Parathyroid adenoma (tissue), 2 donors: Measurements from ENCODE around the gene SLC4A8.

Experiments
- H2AFZ ChIP-seq: fragments of 300-600 bp; sonication (generic); one replicate; pipeline ENCODE4 v1.7.0; 2017; ENCODE audit warnings: antibody characterized with exemption, mild to moderate bottlenecking
- H3K27ac ChIP-seq: fragments of 300-600 bp; sonication (generic); one replicate; pipeline ENCODE4 v1.7.0; 2017
- H3K27me3 ChIP-seq: fragments of 300-600 bp; sonication (generic); one replicate; pipeline ENCODE4 v1.7.0; 2017; ENCODE audit warnings: low read length; ENCODE audit not compliant: control insufficient read depth, insufficient read depth
- H3K36me3 ChIP-seq: fragments of 300-600 bp; sonication (generic); one replicate; pipeline ENCODE4 v1.7.0; 2017; ENCODE audit warnings: low read length; ENCODE audit not compliant: control insufficient read depth, insufficient read depth
- H3K4me1 ChIP-seq: fragments of 300-600 bp; sonication (generic); one replicate; pipeline ENCODE4 v1.7.0; 2017; ENCODE audit warnings: control low read depth
- H3K4me2 ChIP-seq: fragments of 300-600 bp; sonication (generic); one replicate; pipeline ENCODE4 v1.7.0; 2017; ENCODE audit warnings: low read length
- H3K4me3 ChIP-seq: fragments of 300-600 bp; sonication (generic); one replicate; pipeline ENCODE4 v1.7.0; 2017; ENCODE audit warnings: low read depth, low read length
- H3K79me2 ChIP-seq: fragments of 300-600 bp; sonication (generic); one replicate; pipeline ENCODE4 v1.7.0; 2017; ENCODE audit warnings: control low read depth
- H3K9ac ChIP-seq: fragments of 300-600 bp; sonication (generic); one replicate; pipeline ENCODE4 v1.7.0; 2017; ENCODE audit warnings: mild to moderate bottlenecking
- H3K9me3 ChIP-seq: fragments of 300-600 bp; sonication (generic); one replicate; pipeline ENCODE4 v1.7.0; 2017; ENCODE audit warnings: low read length; ENCODE audit not compliant: control insufficient read depth
- CTCF ChIP-seq: fragments of 300-600 bp; sonication (generic); IDR thresholded peaks from one replicate; pipeline ENCODE4 v1.7.0; 2017; ENCODE audit warnings: antibody characterized with exemption, mild to moderate bottlenecking
- donor health status: primary hyperparathyroidism.

The SLC4A8 gene

GRCh38 chr12:51393676-51394545 lies 30.7 kb upstream of the SLC4A8 start:
- no peaks in the 10 kb centered on the region for H3K79me2 ChIP-seq
- no peaks in the 10 kb centered on the region for H3K9me3 ChIP-seq
- H3K4me1 ChIP-seq, result peaks cover 4% of the 10 kb centered on the region
- no peaks in the 10 kb centered on the region for H3K36me3 ChIP-seq
- no peak for TF ChIP-seq CTCF
- H3K4me2 ChIP-seq, result no peak overlapping the region
- H3K27ac ChIP-seq, result no peak overlapping the region
- no peak overlapping the region for H3K4me3 ChIP-seq
- H2AFZ ChIP-seq, result no peak overlapping the region
- no peaks in the 10 kb centered on the region for H3K27me3 ChIP-seq
- H3K9ac ChIP-seq, result no peak overlapping the region

GRCh38 chr12:51395283-51396230 lies 29.1 kb upstream of the SLC4A8 start:
- H3K36me3 ChIP-seq, result no peaks in the 10 kb centered on the region
- H3K27me3 ChIP-seq, result no peaks in the 10 kb centered on the region
- H3K4me3 ChIP-seq, result no peak overlapping the region
- H2AFZ ChIP-seq, result no peak overlapping the region
- no peak overlapping the region for H3K9ac ChIP-seq
- H3K27ac ChIP-seq, result no peak overlapping the region
- no peak for TF ChIP-seq CTCF
- H3K4me2 ChIP-seq, result no peak overlapping the region
- H3K79me2 ChIP-seq, result no peaks in the 10 kb centered on the region
- peaks cover 4% of the 10 kb centered on the region for H3K4me1 ChIP-seq
- no peaks in the 10 kb centered on the region for H3K9me3 ChIP-seq

- Histone ChIP-seq H2AFZ (no peak overlapping the region), H3K9ac (no peak overlapping the region), H3K4me3 (no peak overlapping the region), H3K9me3 (no peaks in the 10 kb centered on the region), H3K27me3 (no peaks in the 10 kb centered on the region), H3K4me2 (no peak overlapping the region), H3K4me1 (no peaks in the 10 kb centered on the region), H3K36me3 (no peaks in the 10 kb centered on the region), H3K79me2 (no peaks in the 10 kb centered on the region), H3K27ac (no peak overlapping the region)
- no peak for TF ChIP-seq CTCF
These were observed 27.0 kb upstream of the SLC4A8 start for GRCh38 chr12:51397670-51398069.

- no peak overlapping the region for H3K9ac ChIP-seq
These were observed 24.7 kb upstream of the SLC4A8 start for GRCh38 chr12:51399891-51400290.

More at GRCh38 chr12:51399891-51400290, 24.7 kb upstream of the SLC4A8 start:
- Histone ChIP-seq H3K27ac (no peak overlapping the region), H3K4me2 (no peak overlapping the region), H3K79me2 (no peaks in the 10 kb centered on the region), H3K4me1 (no peaks in the 10 kb centered on the region), H2AFZ (no peak overlapping the region), H3K27me3 (no peaks in the 10 kb centered on the region), H3K9me3 (no peaks in the 10 kb centered on the region), H3K36me3 (no peaks in the 10 kb centered on the region), H3K4me3 (no peak overlapping the region)
- no peak for TF ChIP-seq CTCF
